HL-60 (cell line): ENCODE measurements around the gene VWA8.

Experiments
- DNase-seq, 2 experiments: peaks; one replicate each; pipeline ENCODE4 v3.0.0-alpha.2; 2010 to 2020; ENCODE audit warnings: low read depth in 1 of 2, low spot score in 1 of 2
- H3K27ac ChIP-seq: fragments of 250-450 bp; sonication (Bioruptor Pico); replicated peaks from 2 replicates; pipeline ENCODE4 v1.5.1; 2020; ENCODE audit warnings: mild to moderate bottlenecking, moderate library complexity
- H3K27me3 ChIP-seq: fragments of 250-450 bp; sonication (Bioruptor Pico); 2 replicates; pipeline ENCODE4 v1.5.1; 2021; ENCODE audit warnings: mild to moderate bottlenecking, moderate library complexity; ENCODE audit not compliant: insufficient read depth, poor library complexity, severe bottlenecking
- H3K4me3 ChIP-seq: replicated peaks from 2 replicates; pipeline ENCODE4 v1.5.1; 2011; ENCODE audit warnings: mild to moderate bottlenecking, control low read depth, low read length; ENCODE audit not compliant: insufficient read depth
- CTCF ChIP-seq: IDR thresholded peaks from one replicate; pipeline ENCODE4 v1.5.1; 2011; ENCODE audit warnings: low read length, control low read depth, inconsistent platforms; ENCODE audit not compliant: insufficient read depth
- GABPA ChIP-seq: IDR thresholded peaks from 2 replicates; pipeline ENCODE4 v1.6.1; 2012; ENCODE audit warnings: low read depth
- POLR2AphosphoS5 ChIP-seq: IDR thresholded peaks from 2 replicates; pipeline ENCODE4 v1.6.1; 2012; ENCODE audit warnings: low read depth
- REST ChIP-seq: IDR thresholded peaks from 2 replicates; pipeline ENCODE4 v1.6.1; 2012; ENCODE audit warnings: low read depth; ENCODE audit not compliant: insufficient replicate concordance
- SPI1 ChIP-seq: IDR thresholded peaks from 2 replicates; pipeline ENCODE4 v1.6.1; 2012; ENCODE audit warnings: low read depth, mild to moderate bottlenecking, borderline replicate concordance

VWA8 gene

DNA sequence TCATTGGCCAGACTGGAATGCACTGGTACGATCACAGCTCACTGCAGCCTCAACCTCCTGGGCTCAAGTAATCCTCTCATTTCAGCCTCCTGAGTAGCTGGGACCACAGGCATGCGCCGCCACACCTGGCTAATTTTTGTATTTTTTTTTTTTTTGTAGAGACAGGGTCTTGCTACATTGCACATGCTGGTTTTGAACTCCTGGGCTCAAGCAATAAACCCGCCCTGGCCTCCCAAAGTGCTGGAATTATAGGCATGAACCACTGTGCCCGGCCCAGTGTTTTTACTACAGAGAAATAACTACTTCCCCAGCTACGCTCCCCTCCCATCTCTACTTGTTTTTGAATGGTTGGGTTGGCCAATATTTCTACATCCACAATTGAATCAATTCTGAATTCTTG is 381.0 kb downstream of the VWA8 start:
- Histone ChIP-seq H3K27ac (no peak overlapping the region), H3K27me3 (no peaks in the 10 kb centered on the region), H3K4me3 (no peak overlapping the region)
- DNase-seq: no peak
- TF ChIP-seq REST (no peak), GABPA (no peak), SPI1 (no peak), CTCF (no peak), POLR2AphosphoS5 (no peak)

DNA sequence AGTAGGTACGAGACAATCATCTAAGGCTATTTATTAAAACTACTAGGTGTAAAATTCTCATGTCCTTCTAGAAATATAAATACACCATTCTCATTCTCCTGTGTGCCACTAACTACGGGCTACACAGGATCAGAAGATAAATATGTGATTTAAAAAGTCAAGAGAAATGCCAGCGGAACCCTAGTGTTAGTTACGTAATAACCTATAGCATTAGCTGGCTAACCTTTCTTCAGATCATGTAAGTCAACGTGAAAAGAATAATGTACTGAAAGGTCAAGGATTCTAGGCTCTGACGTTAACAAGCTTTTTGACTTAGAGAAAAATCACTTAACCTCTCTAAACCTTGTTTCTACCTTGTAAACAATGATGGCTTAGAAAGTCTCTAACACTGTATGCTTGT is 381.7 kb downstream of the VWA8 start:
- no peak for TF ChIP-seq CTCF
- no peak for TF ChIP-seq GABPA
- TF ChIP-seq SPI1: no peak
- no peak for TF ChIP-seq REST
- TF ChIP-seq POLR2AphosphoS5: no peak
- Histone ChIP-seq H3K27ac (no peak overlapping the region), H3K4me3 (no peak overlapping the region), H3K27me3 (no peaks in the 10 kb centered on the region)
- DNase-seq: no peak

DNA sequence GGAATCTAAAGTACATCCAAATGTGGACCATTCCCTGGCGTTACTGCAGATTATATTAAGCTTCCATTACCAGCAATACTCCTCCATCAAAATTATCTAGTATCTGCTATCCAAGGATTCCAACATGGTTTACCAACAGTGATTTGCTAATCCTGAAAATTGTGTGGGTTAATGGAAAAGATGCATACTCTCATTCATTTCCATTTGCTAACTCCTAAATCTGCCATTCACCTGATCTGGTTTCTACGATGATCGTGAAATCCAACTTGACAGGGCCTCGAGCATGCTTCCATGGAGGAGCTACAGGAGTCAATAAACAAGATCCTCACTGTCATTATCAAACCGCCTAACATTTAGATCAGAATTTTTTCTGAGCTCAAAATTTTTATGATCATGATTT is 382.5 kb downstream of the VWA8 start:
- Histone ChIP-seq H3K27ac (no peak overlapping the region), H3K4me3 (no peak overlapping the region), H3K27me3 (no peaks in the 10 kb centered on the region)
- TF ChIP-seq GABPA: no peak
- TF ChIP-seq REST: no peak
- no peak for TF ChIP-seq POLR2AphosphoS5
- TF ChIP-seq CTCF: no peak
- TF ChIP-seq SPI1: no peak
- no peak for DNase-seq
